Liver (tissue), 3 donors: ENCODE results near the gene STAT5B.
"Not testable (repeated sequence)": the region's sequence is repeated elsewhere in the genome, so short reads cannot be mapped to it uniquely, and the experiment has no call there.

Experiments
- CTCF ChIP-seq: fragments of 150-350 bp; IDR thresholded peaks from 2 replicates; pipeline ENCODE4 v1.5.1; 2017; ENCODE audit warnings: improper control_type of control experiment, low read depth, low read length; ENCODE audit not compliant: missing input control
- FOXA1 ChIP-seq: IDR thresholded peaks from 2 replicates; pipeline ENCODE4 v1.6.1; 2016; ENCODE audit warnings: antibody characterized with exemption
- HNF4G ChIP-seq: IDR thresholded peaks from 2 replicates; pipeline ENCODE4 v1.6.1; 2016; ENCODE audit warnings: antibody characterized with exemption
- RAD21 ChIP-seq, 2 donors: IDR thresholded peaks; 2 replicates each; pipeline ENCODE4 v1.6.1; 2016; ENCODE audit warnings: antibody characterized with exemption in 2 of 2, mild to moderate bottlenecking in 2 of 2
- REST ChIP-seq: IDR thresholded peaks from 2 replicates; pipeline ENCODE4 v1.6.1; 2016; ENCODE audit warnings: antibody characterized with exemption, mild to moderate bottlenecking
- SP1 ChIP-seq: IDR thresholded peaks from 2 replicates; pipeline ENCODE4 v1.6.1; 2018; ENCODE audit warnings: antibody characterized with exemption, mild to moderate bottlenecking
- TAF1 ChIP-seq: conservative IDR thresholded peaks from 2 replicates; pipeline ENCODE4 v1.6.1; 2016; ENCODE audit warnings: antibody characterized with exemption, mild to moderate bottlenecking
- ZBTB33 ChIP-seq: IDR thresholded peaks from 2 replicates; pipeline ENCODE4 v1.6.1; 2016; ENCODE audit warnings: antibody characterized with exemption
- TF ChIP-seq, protein P1 (sequence below): IDR thresholded peaks from 2 replicates; pipeline ENCODE4 v1.6.1; 2016; ENCODE audit warnings: antibody characterized with exemption
- donor health status: healthy.
- donor health status: healthy.

DNA sequence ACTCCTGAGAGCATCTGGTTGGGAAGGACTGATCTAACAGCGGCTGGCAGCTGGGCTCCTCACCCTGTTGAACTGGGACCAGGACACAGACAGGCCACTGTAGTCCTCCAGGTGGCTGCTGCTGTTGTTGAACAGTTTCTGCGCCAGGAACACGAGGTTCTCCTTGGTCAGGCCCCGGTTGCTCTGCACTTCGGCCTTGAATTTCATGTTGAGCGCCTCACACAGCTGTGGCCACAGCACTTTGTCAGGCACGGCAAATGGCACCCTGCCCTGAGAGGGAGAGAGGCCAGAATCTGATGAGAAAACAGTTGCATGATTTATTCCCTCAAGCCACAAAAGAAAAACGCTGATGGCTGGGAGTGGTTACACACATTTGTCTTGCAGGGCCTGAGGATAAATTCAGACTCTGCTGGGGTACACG is 64.3 kb downstream of the STAT5B start:
- TF ChIP-seq HNF4G; SP1; CTCF; REST; RAD21 (IDR thresholded peaks at IDR 0.05); TAF1; ZBTB33; FOXA1: not testable (repeated sequence)
- TF ChIP-seq, protein P1, sequence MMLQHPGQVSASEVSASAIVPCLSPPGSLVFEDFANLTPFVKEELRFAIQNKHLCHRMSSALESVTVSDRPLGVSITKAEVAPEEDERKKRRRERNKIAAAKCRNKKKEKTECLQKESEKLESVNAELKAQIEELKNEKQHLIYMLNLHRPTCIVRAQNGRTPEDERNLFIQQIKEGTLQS: not testable (repeated sequence)
